HCT116 (cell line): ENCODE results near the gene SPAG8. TPM values are rescaled to one million over a fixed set of nuclear protein-coding genes. Genes with fewer than 3 reads are reported as not detected.

ENCODE experiments used
- ATAC-seq: fragments of 200-7000 bp; cut with Tn5 transposase; 2 replicates; pipeline ENCODE4 v1.9.1; 2020; ENCODE audit warnings: mild to moderate bottlenecking, moderate library complexity
- BruUV-seq: library from RNA; stranded (reverse); fragments of 400-500 nt; replicated peaks from 2 replicates; lab custom pipeline; 2021; lab: Mats Ljungman, UMichigan
- CTCF ChIA-PET: fragments of 300-600 bp; sonication (Branson Sonifier 250); formaldehyde crosslinking; loops from one replicate; lab custom pipeline; 2021; ENCODE audit warnings: antibody characterized with exemption; lab: Charles Lee
- POLR2A ChIA-PET: fragments of 300-600, 350-600 bp; sonication (Branson Sonifier 250); formaldehyde crosslinking; loops from one replicate; lab custom pipeline; 2021; ENCODE audit warnings: antibody characterized with exemption; lab: Charles Lee
- RAD21 ChIA-PET, 2 experiments: fragments of 300-600 bp; sonication (Branson Sonifier 250); formaldehyde crosslinking; loops; one replicate each; lab custom pipeline; 2023; ENCODE audit warnings: low total read pairs in 2 of 2; ENCODE audit not compliant: uncharacterized antibody in 2 of 2, unreplicated experiment in 2 of 2, low non-redundant PET in 1 of 2; lab: Charles Lee
- DNase-seq: peaks from one replicate; pipeline ENCODE4 v3.0.0-alpha.2; 2010; ENCODE audit warnings: low read depth, low spot score
- H2AFZ ChIP-seq: fragments of 200-600 bp; shearing (Covaris generic), sonication (generic); 2 replicates; pipeline ENCODE4 v1.6.1; 2017; ENCODE audit warnings: low read depth, mixed run types, mixed read lengths, antibody characterized with exemption, low read length; ENCODE audit not compliant: poor library complexity, severe bottlenecking
- H3K27ac ChIP-seq: 2 replicates; pipeline ENCODE4 v1.5.1; 2012; ENCODE audit warnings: low read depth, low read length
- H3K27me3 ChIP-seq: fragments of 200-600 bp; sonication (generic); 2 replicates; pipeline ENCODE4 v1.6.1; 2016; ENCODE audit warnings: mixed run types, low read length, mixed read lengths; ENCODE audit not compliant: insufficient read depth
- H3K36me3 ChIP-seq, 2 experiments: fragments of 200-500 bp in 1 of 2; fragments of 200-600 bp in 1 of 2; sonication (Bioruptor generic) in 1 of 2; sonication (generic) in 1 of 2; 2 replicates each; pipeline versions ENCODE4 v1.5.1 to v1.6.1; 2014 to 2016; ENCODE audit warnings: low read length in 2 of 2, inconsistent platforms in 1 of 2, mixed read lengths in 1 of 2, mixed run types in 1 of 2; ENCODE audit not compliant: insufficient read depth in 2 of 2, control insufficient read depth in 1 of 2
- H3K4me1 ChIP-seq, 2 experiments: fragments of 200-600 bp in 1 of 2; sonication (generic) in 1 of 2; 2 replicates each; pipeline versions ENCODE4 v1.5.1 to v1.6.1; 2012 to 2017; ENCODE audit warnings: low read length in 2 of 2, inconsistent platforms in 1 of 2, mild to moderate bottlenecking in 1 of 2, mixed read lengths in 1 of 2, mixed run types in 1 of 2, moderate library complexity in 1 of 2; ENCODE audit not compliant: insufficient read depth in 2 of 2, control insufficient read depth in 1 of 2
- H3K4me2 ChIP-seq: fragments of 200-600 bp; sonication (generic); 2 replicates; pipeline ENCODE4 v1.6.1; 2017; ENCODE audit warnings: mixed run types, low read length, mixed read lengths
- H3K4me3 ChIP-seq, 2 experiments: fragments of 200-600 bp in 1 of 2; sonication (generic) in 1 of 2; replicated peaks in 1 of 2; 2 replicates each; pipeline ENCODE4 v1.5.1; 2011 to 2016; ENCODE audit warnings: low read length in 2 of 2, control low read depth in 1 of 2, low read depth in 1 of 2, mild to moderate bottlenecking in 1 of 2, mixed read lengths in 1 of 2, mixed run types in 1 of 2
- H3K79me2 ChIP-seq: fragments of 200-600 bp; sonication (generic); 2 replicates; pipeline ENCODE4 v1.6.1; 2017; ENCODE audit warnings: mild to moderate bottlenecking, mixed run types, low read length, moderate library complexity, mixed read lengths; ENCODE audit not compliant: insufficient read depth
- H3K9ac ChIP-seq: fragments of 200-600 bp; sonication (generic); 2 replicates; pipeline ENCODE4 v1.6.1; 2016; ENCODE audit warnings: low read length, mixed read lengths
- H3K9me2 ChIP-seq: fragments of 200-600 bp; sonication (generic), shearing (Covaris generic); 2 replicates; pipeline ENCODE4 v1.6.1; 2017; ENCODE audit warnings: mixed run types, mild to moderate bottlenecking, moderate library complexity; ENCODE audit not compliant: insufficient read depth
- H3K9me3 ChIP-seq, 2 experiments: fragments of 200-500 bp in 1 of 2; fragments of 200-600 bp in 1 of 2; sonication (Bioruptor generic) in 1 of 2; sonication (generic) in 1 of 2; 2 replicates each; pipeline ENCODE4 v1.6.1; 2014 to 2017; ENCODE audit warnings: low read length in 2 of 2, mixed read lengths in 2 of 2, inconsistent platforms in 1 of 2, low read depth in 1 of 2, mild to moderate bottlenecking in 1 of 2, mixed run types in 1 of 2, moderate library complexity in 1 of 2; ENCODE audit not compliant: control insufficient read depth in 1 of 2, insufficient read depth in 1 of 2
- H4K20me1 ChIP-seq: fragments of 200-600 bp; sonication (generic), shearing (Covaris generic); 2 replicates; pipeline ENCODE4 v1.6.1; 2017; ENCODE audit warnings: mixed run types, mild to moderate bottlenecking, moderate library complexity; ENCODE audit not compliant: insufficient read depth
- CBX3 ChIP-seq: IDR thresholded peaks from 2 replicates; pipeline ENCODE4 v1.6.1; 2012; ENCODE audit warnings: low read depth
- CEBPB ChIP-seq: IDR thresholded peaks from 2 replicates; pipeline ENCODE4 v1.6.1; 2012; ENCODE audit warnings: low read depth
- EGR1 ChIP-seq: IDR thresholded peaks from 2 replicates; pipeline ENCODE4 v1.6.1; 2012; ENCODE audit warnings: low read depth
- EZH2phosphoT487 ChIP-seq: fragments of 200-600 bp; IDR thresholded peaks from 2 replicates; pipeline ENCODE4 v1.6.1; 2018; ENCODE audit warnings: antibody characterized with exemption, borderline replicate concordance
- FOSL1 ChIP-seq: IDR thresholded peaks from 2 replicates; pipeline ENCODE4 v1.6.1; 2012; ENCODE audit warnings: low read depth
- POLR2A ChIP-seq: IDR thresholded peaks from 2 replicates; pipeline ENCODE4 v1.7.0; 2011; ENCODE audit warnings: borderline replicate concordance; ENCODE audit not compliant: insufficient read depth, insufficient read length; ENCODE audit errors: extremely low read depth
- RAD21 ChIP-seq: IDR thresholded peaks from 2 replicates; pipeline ENCODE4 v1.6.1; 2012; ENCODE audit warnings: low read depth, mild to moderate bottlenecking
- REST ChIP-seq: IDR thresholded peaks from 2 replicates; pipeline ENCODE4 v1.6.1; 2012; ENCODE audit warnings: low read depth
- SP1 ChIP-seq: IDR thresholded peaks from 2 replicates; pipeline ENCODE4 v1.6.1; 2012; ENCODE audit warnings: low read depth
- TCF7L2 ChIP-seq: IDR thresholded peaks from 2 replicates; pipeline ENCODE4 v1.7.0; 2011; ENCODE audit warnings: borderline replicate concordance, inconsistent platforms; ENCODE audit not compliant: insufficient read depth, insufficient read length; ENCODE audit errors: extremely low read depth
- YY1 ChIP-seq: IDR thresholded peaks from 2 replicates; pipeline ENCODE4 v1.6.1; 2011; ENCODE audit warnings: low read length, low read depth, moderate library complexity, mild to moderate bottlenecking; ENCODE audit not compliant: insufficient replicate concordance; ENCODE audit errors: extremely low read depth
- ZBTB33 ChIP-seq: IDR thresholded peaks from 2 replicates; pipeline ENCODE4 v1.6.1; 2011; ENCODE audit warnings: mild to moderate bottlenecking, low read length, moderate library complexity; ENCODE audit not compliant: insufficient replicate concordance; ENCODE audit errors: extremely low read depth
- ZFX ChIP-seq: fragments of 450-650 bp; IDR thresholded peaks from 2 replicates; pipeline ENCODE4 v1.6.1; 2017
- intact Hi-C: fragments of 100-400 bp; cut with micrococcal nuclease; formaldehyde crosslinking; loops from 2 replicates; pipeline ENCODE4 v1.10.0; 2022
- total RNA-seq: library from RNA; stranded (reverse); gene quantifications from one replicate; pipeline ENCODE4 v1.2.1, GENCODE V29; 2021; ENCODE audit not compliant: unreplicated experiment
- TF ChIP-seq, protein P1 (sequence below): IDR thresholded peaks from 2 replicates; pipeline ENCODE4 v1.6.1; 2012
- TF ChIP-seq, protein P2 (sequence below): IDR thresholded peaks from 2 replicates; pipeline ENCODE4 v1.6.1; 2012

Gene SPAG8
- total RNA-seq, 1 experiment from 2014 or later: 0.39 TPM

DNA sequence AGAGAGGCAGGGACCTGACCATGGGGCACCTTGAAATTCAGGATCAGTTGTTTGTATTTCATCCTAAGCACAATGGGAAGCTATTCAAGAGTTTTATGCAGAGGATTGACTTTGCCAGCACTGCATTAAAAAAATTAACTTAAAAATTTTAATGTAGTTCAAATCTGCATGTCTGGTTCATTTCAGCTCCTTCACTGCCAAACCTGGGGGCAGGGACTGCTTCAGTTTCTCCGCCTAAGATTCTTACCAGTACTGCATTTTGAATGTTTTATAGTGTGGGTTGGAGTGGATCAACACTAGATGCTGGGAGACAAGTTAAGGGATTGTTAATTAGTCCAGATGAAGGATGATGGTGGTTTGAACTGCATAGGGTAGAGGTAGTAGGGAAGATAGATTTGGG lies 42.3 kb downstream of the SPAG8 start:
- H2AFZ ChIP-seq: no peak overlapping the region
- H3K27ac ChIP-seq: no peak overlapping the region
- no TSS peak for BruUV-seq
- no peak overlapping the region for H3K9ac ChIP-seq
- H3K4me3 ChIP-seq: no peak overlapping the region
- ChIA-PET RAD21 (no interaction called here), CTCF (interaction anchor here (1.2 kb wide), 1 partner anchor 21 kb away, joined by 3 read pairs; no protein-coding TSS in a partner anchor), POLR2A (no interaction called here)
- no peak for ATAC-seq
- no peak for TF ChIP-seq TCF7L2
- TF ChIP-seq, protein P1, sequence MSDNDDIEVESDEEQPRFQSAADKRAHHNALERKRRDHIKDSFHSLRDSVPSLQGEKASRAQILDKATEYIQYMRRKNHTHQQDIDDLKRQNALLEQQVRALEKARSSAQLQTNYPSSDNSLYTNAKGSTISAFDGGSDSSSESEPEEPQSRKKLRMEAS: no peak
- TF ChIP-seq ZFX: no peak
- no peak for TF ChIP-seq ZBTB33
- TF ChIP-seq, protein P2, sequence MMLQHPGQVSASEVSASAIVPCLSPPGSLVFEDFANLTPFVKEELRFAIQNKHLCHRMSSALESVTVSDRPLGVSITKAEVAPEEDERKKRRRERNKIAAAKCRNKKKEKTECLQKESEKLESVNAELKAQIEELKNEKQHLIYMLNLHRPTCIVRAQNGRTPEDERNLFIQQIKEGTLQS: no peak
- no peak for TF ChIP-seq CEBPB
- no peak for TF ChIP-seq SP1
- TF ChIP-seq RAD21: no peak
- TF ChIP-seq POLR2A: no peak
- TF ChIP-seq EZH2phosphoT487: no peak
- TF ChIP-seq FOSL1: no peak
- TF ChIP-seq EGR1: no peak
- no peak for TF ChIP-seq YY1
- no peak for TF ChIP-seq CBX3
- TF ChIP-seq REST: no peak
- no peaks in the 10 kb centered on the region for H3K27me3 ChIP-seq
- no peaks in the 10 kb centered on the region for H3K36me3 ChIP-seq
- H3K79me2 ChIP-seq: no peaks in the 10 kb centered on the region
- no peaks in the 10 kb centered on the region for H3K9me3 ChIP-seq
- intact Hi-C loops: no loop called here
- no peaks in the 10 kb centered on the region for H4K20me1 ChIP-seq
- no peak for DNase-seq
- no peak overlapping the region for H3K4me2 ChIP-seq
- H3K4me1 ChIP-seq: peaks cover 0 to 6% of the 10 kb centered on the region in 2 experiments; a peak in 1 of 4 replicates
- no peaks in the 10 kb centered on the region for H3K9me2 ChIP-seq
